H1 (cell line): ENCODE results near the gene OSBPL2. TPM values are rescaled to one million over a fixed set of nuclear protein-coding genes. Genes with fewer than 3 reads are reported as not detected.

Experiments
- CBX8 ChIP-seq: fragments of 300-800, 300-1000 bp; sonication (generic); IDR thresholded peaks from 2 replicates; pipeline ENCODE4 v1.7.1; 2016; ENCODE audit warnings: low read depth, low read length, borderline replicate concordance
- SP2 ChIP-seq: IDR thresholded peaks from 2 replicates; pipeline ENCODE4 v1.6.1; 2012; ENCODE audit warnings: mild to moderate bottlenecking, low read length, inconsistent platforms
- polyA plus RNA-seq, 7 experiments: library from polyadenylated mRNA; depleted of rRNA in 3 of 7; stranded (reverse) in 5 of 7; unstranded in 2 of 7; fragments of >200 nt in 5 of 7; fragments of 200-250 nt in 2 of 7; gene quantifications; 1 replicate in 5 of 7; 2 replicates in 1 of 7; 4 replicates in 1 of 7; pipeline versions ENCODE4 v1.2.1 to v1.2.3, GENCODE V29; 2011 to 2013; ENCODE audit warnings: missing spikeins in 2 of 7, mixed read lengths in 2 of 7
- total RNA-seq: library from RNA; stranded (reverse); fragmentation: NEBNext Ultra II Directional; extraction: Animal tissue kit (Norgen Biotek cat#: 25700); gene quantifications from 2 replicates; pipeline ENCODE4 v1.2.1, GENCODE V29; 2021

OSBPL2 gene
- total and polyA plus RNA-seq, 2 of the 8 experiments (the other 6 are each of a cell fraction or from before 2014, with no cell fraction given): 11.7 to 42.4 TPM

DNA sequence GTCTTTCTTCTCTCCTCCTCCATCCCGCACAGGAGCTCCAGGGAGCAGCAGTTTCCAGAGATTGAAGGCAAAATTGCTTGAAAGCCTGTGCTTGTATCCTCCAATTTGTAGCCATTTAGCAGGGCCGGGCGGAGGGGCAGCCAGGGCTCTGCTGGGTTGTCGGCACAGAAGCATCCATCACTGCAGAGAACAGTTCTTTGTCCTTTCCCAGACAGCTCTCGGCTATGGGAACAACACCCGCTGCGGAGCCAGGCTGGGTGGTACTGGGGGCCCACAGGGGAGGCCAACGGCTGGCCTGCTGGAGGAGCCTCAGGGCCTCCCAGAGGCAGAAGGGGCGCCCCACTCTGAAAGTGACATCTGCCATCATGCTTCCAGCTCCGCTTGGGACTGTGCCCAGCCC, 26.0 kb upstream of the OSBPL2 start (continued):
- TF ChIP-seq CBX8: no peak
- no peak for TF ChIP-seq SP2
